PC-3 (cell line): ENCODE results near the gene CYB561A3.

Experiments
- EZH2 ChIP-seq: fragments of 300-600 bp; sonication (generic); IDR thresholded peaks from one replicate; pipeline ENCODE4 v1.6.1; 2017; ENCODE audit warnings: antibody characterized with exemption, mild to moderate bottlenecking, low read length; ENCODE audit not compliant: unreplicated experiment
- EZH2phosphoT487 ChIP-seq: fragments of 300-600 bp; sonication (generic); IDR thresholded peaks from 2 replicates; pipeline ENCODE4 v1.6.1; 2018; ENCODE audit warnings: mild to moderate bottlenecking, antibody characterized with exemption, low read length, borderline replicate concordance
- TF ChIP-seq, protein P1 (sequence below): fragments of 300-600 bp; sonication (generic); conservative IDR thresholded peaks from 2 replicates; pipeline ENCODE4 v1.5.1; 2017; ENCODE audit warnings: antibody characterized with exemption, low read depth, mild to moderate bottlenecking, low read length

- TF ChIP-seq, protein P1, sequence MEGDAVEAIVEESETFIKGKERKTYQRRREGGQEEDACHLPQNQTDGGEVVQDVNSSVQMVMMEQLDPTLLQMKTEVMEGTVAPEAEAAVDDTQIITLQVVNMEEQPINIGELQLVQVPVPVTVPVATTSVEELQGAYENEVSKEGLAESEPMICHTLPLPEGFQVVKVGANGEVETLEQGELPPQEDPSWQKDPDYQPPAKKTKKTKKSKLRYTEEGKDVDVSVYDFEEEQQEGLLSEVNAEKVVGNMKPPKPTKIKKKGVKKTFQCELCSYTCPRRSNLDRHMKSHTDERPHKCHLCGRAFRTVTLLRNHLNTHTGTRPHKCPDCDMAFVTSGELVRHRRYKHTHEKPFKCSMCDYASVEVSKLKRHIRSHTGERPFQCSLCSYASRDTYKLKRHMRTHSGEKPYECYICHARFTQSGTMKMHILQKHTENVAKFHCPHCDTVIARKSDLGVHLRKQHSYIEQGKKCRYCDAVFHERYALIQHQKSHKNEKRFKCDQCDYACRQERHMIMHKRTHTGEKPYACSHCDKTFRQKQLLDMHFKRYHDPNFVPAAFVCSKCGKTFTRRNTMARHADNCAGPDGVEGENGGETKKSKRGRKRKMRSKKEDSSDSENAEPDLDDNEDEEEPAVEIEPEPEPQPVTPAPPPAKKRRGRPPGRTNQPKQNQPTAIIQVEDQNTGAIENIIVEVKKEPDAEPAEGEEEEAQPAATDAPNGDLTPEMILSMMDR = no peak
- TF ChIP-seq EZH2 = no peak
- no peak for TF ChIP-seq EZH2phosphoT487
These were observed 26.3 kb downstream of the CYB561A3 start for GRCh38 chr11:61335355-61335710.
